Measurements from ENCODE around the gene ABCE1. TPM values are rescaled to one million over a fixed set of nuclear protein-coding genes. Genes with fewer than 3 reads are reported as not detected.
"Not testable (repeated sequence)": the region's sequence is repeated elsewhere in the genome, so short reads cannot be mapped to it uniquely, and the experiment has no call there.

Gene ABCE1
- total RNA-seq, 1 donor from 2014 or later: 77.9 TPM

GRCh38 chr4:145131848-145132247 is 33.7 kb downstream of the ABCE1 start:
- no peaks in the 10 kb centered on the region for H3K27me3 Mint-ChIP-seq
- no peak overlapping the region for H3K27ac Mint-ChIP-seq
- H3K9me3 Mint-ChIP-seq: no peaks in the 10 kb centered on the region
- no peak for TF ChIP-seq CTCF (conservative IDR thresholded peaks at IDR 0.05)
- H3K4me1 Mint-ChIP-seq (ENCODE audit: unreplicated experiment): peaks cover 10% of the 10 kb centered on the region
- no peak overlapping the region for H3K4me3 Mint-ChIP-seq
- H3K36me3 Mint-ChIP-seq: peaks cover 18% of the 10 kb centered on the region
- DNase-seq (ENCODE audit: extremely low spot score, unreplicated experiment): no peak

GRCh38 chr4:145132511-145133098 is 34.5 kb downstream of the ABCE1 start:
- H3K4me1 Mint-ChIP-seq (ENCODE audit: unreplicated experiment): peaks cover 10% of the 10 kb centered on the region
- H3K4me3 Mint-ChIP-seq: no peak overlapping the region
- H3K27me3 Mint-ChIP-seq: no peaks in the 10 kb centered on the region
- peak overlapping the region; percentile 42 for H3K27ac Mint-ChIP-seq
- H3K9me3 Mint-ChIP-seq: no peaks in the 10 kb centered on the region
- peaks cover 21% of the 10 kb centered on the region for H3K36me3 Mint-ChIP-seq
- DNase-seq (ENCODE audit: extremely low spot score, unreplicated experiment): no peak
- no peak for TF ChIP-seq CTCF (conservative IDR thresholded peaks at IDR 0.05)

DNA sequence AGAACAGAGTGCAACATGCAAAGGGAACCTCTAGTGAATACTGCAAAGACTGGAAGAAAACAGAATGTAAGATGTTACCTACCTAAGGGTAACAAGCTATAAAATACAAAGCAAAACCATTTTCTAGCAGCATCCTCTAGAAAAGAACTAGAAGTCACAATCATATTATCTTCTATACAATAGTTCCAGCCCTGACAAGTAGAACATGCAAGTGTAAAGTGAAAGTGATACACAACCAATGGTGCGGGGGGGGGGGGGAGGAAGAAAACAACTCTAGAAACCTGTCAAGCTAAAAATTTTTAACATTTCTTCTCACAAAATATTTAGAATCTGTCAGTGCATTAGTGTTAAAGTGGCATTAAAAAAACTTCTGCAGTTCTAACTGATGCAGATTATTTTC is 38.1 kb downstream of the ABCE1 start:
- not testable (repeated sequence) for H3K9me3 Mint-ChIP-seq; H3K27me3 Mint-ChIP-seq; H3K4me1 Mint-ChIP-seq (ENCODE audit: unreplicated experiment); DNase-seq (ENCODE audit: extremely low spot score, unreplicated experiment); H3K4me3 Mint-ChIP-seq; H3K27ac Mint-ChIP-seq
- H3K36me3 Mint-ChIP-seq: peaks cover 28% of the 10 kb centered on the region

DNA sequence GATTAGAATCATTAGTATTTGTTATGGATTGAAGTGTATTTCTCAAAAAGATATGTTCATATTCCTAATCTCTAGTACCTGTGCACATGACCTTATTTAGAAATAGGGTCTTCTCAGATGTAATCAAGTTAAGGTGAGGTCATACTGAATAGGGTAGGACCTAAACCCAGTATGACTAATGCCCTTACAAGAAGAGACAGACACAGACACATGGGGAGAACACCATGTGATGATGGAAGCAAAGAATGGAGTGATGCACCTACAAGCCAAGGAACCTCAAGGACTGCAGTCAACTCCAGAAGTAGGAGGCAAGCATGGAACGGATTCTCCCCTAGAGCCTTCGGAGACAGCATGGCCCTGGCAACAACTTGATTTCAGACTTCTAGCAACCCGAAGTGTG is 50.9 kb downstream of the ABCE1 start:
- no peak for DNase-seq (ENCODE audit: extremely low spot score, unreplicated experiment)
- peak overlapping the region; percentile 39 for H3K27ac Mint-ChIP-seq
- no peaks in the 10 kb centered on the region for H3K27me3 Mint-ChIP-seq
- H3K4me1 Mint-ChIP-seq (ENCODE audit: unreplicated experiment): no peaks in the 10 kb centered on the region
- TF ChIP-seq CTCF (conservative IDR thresholded peaks at IDR 0.05): no peak
- H3K4me3 Mint-ChIP-seq: no peak overlapping the region
- peaks cover 50% of the 10 kb centered on the region for H3K36me3 Mint-ChIP-seq
- H3K9me3 Mint-ChIP-seq: no peaks in the 10 kb centered on the region

DNA sequence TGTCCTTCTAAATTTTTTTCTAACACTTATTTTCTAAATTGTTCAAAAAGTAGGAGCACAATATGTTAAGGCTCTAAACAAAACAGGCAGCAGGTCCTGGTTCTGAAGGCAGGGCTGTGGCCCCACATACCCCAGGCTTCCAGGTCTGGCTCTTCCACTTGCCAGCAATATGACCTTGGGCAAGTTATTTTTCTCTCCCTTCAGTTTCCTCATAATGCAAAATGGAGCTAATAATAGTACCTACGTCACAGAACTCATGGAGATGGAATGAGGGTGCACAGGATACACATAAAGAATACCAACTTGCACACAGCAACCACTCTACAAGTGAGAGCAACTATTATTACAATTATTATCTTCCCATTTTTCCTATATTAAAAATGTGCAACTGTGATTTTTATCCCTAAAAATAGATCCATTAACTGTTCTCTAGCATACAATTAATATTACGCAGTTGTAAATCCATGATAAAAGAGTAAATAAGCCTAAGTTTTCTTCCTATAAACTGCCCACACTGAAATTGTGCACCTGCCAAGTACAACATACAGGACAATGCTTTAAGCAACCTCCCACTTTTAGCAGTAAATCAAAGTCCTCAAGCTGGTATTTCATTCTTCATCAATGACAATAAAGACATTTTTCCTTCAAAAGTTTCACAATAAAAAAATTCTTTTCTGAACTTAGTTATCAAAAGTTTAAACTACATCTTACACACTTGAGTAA is 55.2 kb downstream of the ABCE1 start:
- no peak for TF ChIP-seq CTCF (conservative IDR thresholded peaks at IDR 0.05)
- Mint-ChIP-seq H3K9me3 (no peaks in the 10 kb centered on the region), H3K27ac (peak overlapping the region; percentile 90), H3K36me3 (peaks cover 36% of the 10 kb centered on the region), H3K4me1 (ENCODE audit: unreplicated experiment) (no peaks in the 10 kb centered on the region), H3K27me3 (no peaks in the 10 kb centered on the region), H3K4me3 (no peak overlapping the region)
- no peak for DNase-seq (ENCODE audit: extremely low spot score, unreplicated experiment)

GRCh38 chr4:145153904-145154298 is 55.8 kb downstream of the ABCE1 start:
- H3K4me3 Mint-ChIP-seq: no peak overlapping the region
- no peak for TF ChIP-seq CTCF (conservative IDR thresholded peaks at IDR 0.05)
- no peaks in the 10 kb centered on the region for H3K27me3 Mint-ChIP-seq
- H3K36me3 Mint-ChIP-seq: peaks cover 40% of the 10 kb centered on the region
- H3K27ac Mint-ChIP-seq: peak overlapping the region; percentile 90
- DNase-seq (ENCODE audit: extremely low spot score, unreplicated experiment): no peak
- no peaks in the 10 kb centered on the region for H3K4me1 Mint-ChIP-seq (ENCODE audit: unreplicated experiment)
- no peaks in the 10 kb centered on the region for H3K9me3 Mint-ChIP-seq
